Measurements from ENCODE around the gene PRKCH. TPM values are rescaled to one million over a fixed set of nuclear protein-coding genes. Genes with fewer than 3 reads are reported as not detected.

PRKCH gene
- total RNA-seq, 1 donor from 2014 or later = 8.4 TPM

- TF ChIP-seq CTCF (IDR thresholded peaks at IDR 0.05; ENCODE audit: insufficient read depth, low read length, poor library complexity, severe bottlenecking) = no peak
- Histone ChIP-seq H3K27me3 (ENCODE audit: control insufficient read depth, insufficient read depth, low read length) (no peaks in the 10 kb centered on the region), H3K36me3 (ENCODE audit: control insufficient read depth, insufficient read depth, low read length) (no peaks in the 10 kb centered on the region), H3K4me3 (ENCODE audit: low read depth, low read length) (no peak overlapping the region)
- DNase-seq (ENCODE audit: low read depth) = no peak
These were observed 7.4 kb downstream of the PRKCH start for GRCh38 chr14:61328626-61329262.

GRCh38 chr14:61329478-61330051, 8.2 kb downstream of the PRKCH start:
- Histone ChIP-seq H3K4me3 (ENCODE audit: low read depth, low read length) (no peak overlapping the region), H3K27me3 (ENCODE audit: control insufficient read depth, insufficient read depth, low read length) (no peaks in the 10 kb centered on the region), H3K36me3 (ENCODE audit: control insufficient read depth, insufficient read depth, low read length) (no peaks in the 10 kb centered on the region)
- DNase-seq (ENCODE audit: low read depth) = no peak
- TF ChIP-seq CTCF (IDR thresholded peaks at IDR 0.05; ENCODE audit: insufficient read depth, low read length, poor library complexity, severe bottlenecking) = no peak

GRCh38 chr14:61330511-61330910, 9.1 kb downstream of the PRKCH start:
- DNase-seq (ENCODE audit: low read depth) = no peak
- Histone ChIP-seq H3K36me3 (ENCODE audit: control insufficient read depth, insufficient read depth, low read length) (no peaks in the 10 kb centered on the region), H3K27me3 (ENCODE audit: control insufficient read depth, insufficient read depth, low read length) (no peaks in the 10 kb centered on the region), H3K4me3 (ENCODE audit: low read depth, low read length) (no peak overlapping the region)
- TF ChIP-seq CTCF (IDR thresholded peaks at IDR 0.05; ENCODE audit: insufficient read depth, low read length, poor library complexity, severe bottlenecking) = no peak

- H3K27me3 ChIP-seq (ENCODE audit: control insufficient read depth, insufficient read depth, low read length) = no peaks in the 10 kb centered on the region
- H3K36me3 ChIP-seq (ENCODE audit: control insufficient read depth, insufficient read depth, low read length) = no peaks in the 10 kb centered on the region
- no peak overlapping the region for H3K4me3 ChIP-seq (ENCODE audit: low read depth, low read length)
- no peak for TF ChIP-seq CTCF (IDR thresholded peaks at IDR 0.05; ENCODE audit: insufficient read depth, low read length, poor library complexity, severe bottlenecking)
- DNase-seq (ENCODE audit: low read depth) = no peak
These were observed 10.7 kb downstream of the PRKCH start for GRCh38 chr14:61331992-61332657.

GRCh38 chr14:61332658-61333029, 11.3 kb downstream of the PRKCH start:
- no peaks in the 10 kb centered on the region for H3K27me3 ChIP-seq (ENCODE audit: control insufficient read depth, insufficient read depth, low read length)
- no peak for TF ChIP-seq CTCF (IDR thresholded peaks at IDR 0.05; ENCODE audit: insufficient read depth, low read length, poor library complexity, severe bottlenecking)
- H3K36me3 ChIP-seq (ENCODE audit: control insufficient read depth, insufficient read depth, low read length) = no peaks in the 10 kb centered on the region
- H3K4me3 ChIP-seq (ENCODE audit: low read depth, low read length) = no peak overlapping the region
- no peak for DNase-seq (ENCODE audit: low read depth)
